Transverse colon (tissue), 3 donors: ENCODE measurements around the gene CLOCK.

ENCODE experiments used
- POLR2A ChIP-seq: fragments of 450-650 bp; IDR thresholded peaks from one replicate; pipeline ENCODE4 v1.6.1; 2016; ENCODE audit warnings: antibody characterized with exemption, mild to moderate bottlenecking, moderate library complexity
- TF ChIP-seq, protein P1 (sequence below), 5 experiments: fragments of 200-600 bp in 3 of 5; fragments of 450-650 bp in 2 of 5; sonication (generic) in 3 of 5; IDR thresholded peaks; 1 replicate in 2 of 5; 2 replicates in 3 of 5; pipeline ENCODE4 v1.5.1; 2016 to 2017; ENCODE audit warnings: antibody characterized with exemption in 5 of 5, inconsistent platforms in 3 of 5, mild to moderate bottlenecking in 2 of 5, moderate library complexity in 1 of 5

GRCh38 chr4:55561889-55562288 lies 15.2 kb upstream of the CLOCK start:
- no peak for TF ChIP-seq POLR2A
- TF ChIP-seq, protein P1, sequence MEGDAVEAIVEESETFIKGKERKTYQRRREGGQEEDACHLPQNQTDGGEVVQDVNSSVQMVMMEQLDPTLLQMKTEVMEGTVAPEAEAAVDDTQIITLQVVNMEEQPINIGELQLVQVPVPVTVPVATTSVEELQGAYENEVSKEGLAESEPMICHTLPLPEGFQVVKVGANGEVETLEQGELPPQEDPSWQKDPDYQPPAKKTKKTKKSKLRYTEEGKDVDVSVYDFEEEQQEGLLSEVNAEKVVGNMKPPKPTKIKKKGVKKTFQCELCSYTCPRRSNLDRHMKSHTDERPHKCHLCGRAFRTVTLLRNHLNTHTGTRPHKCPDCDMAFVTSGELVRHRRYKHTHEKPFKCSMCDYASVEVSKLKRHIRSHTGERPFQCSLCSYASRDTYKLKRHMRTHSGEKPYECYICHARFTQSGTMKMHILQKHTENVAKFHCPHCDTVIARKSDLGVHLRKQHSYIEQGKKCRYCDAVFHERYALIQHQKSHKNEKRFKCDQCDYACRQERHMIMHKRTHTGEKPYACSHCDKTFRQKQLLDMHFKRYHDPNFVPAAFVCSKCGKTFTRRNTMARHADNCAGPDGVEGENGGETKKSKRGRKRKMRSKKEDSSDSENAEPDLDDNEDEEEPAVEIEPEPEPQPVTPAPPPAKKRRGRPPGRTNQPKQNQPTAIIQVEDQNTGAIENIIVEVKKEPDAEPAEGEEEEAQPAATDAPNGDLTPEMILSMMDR (IDR thresholded peaks at IDR 0.05): no peak
